ENCODE results near the gene GOLGA6L1.
"Not testable (repeated sequence)": the region's sequence is repeated elsewhere in the genome, so short reads cannot be mapped to it uniquely, and the experiment has no call there.

- TF ChIP-seq CTCF (IDR thresholded peaks at IDR 0.05); SIN3A (IDR thresholded peaks at IDR 0.05; ENCODE audit: borderline replicate concordance, insufficient read depth, low read depth, low read length); POLR2AphosphoS5 (IDR thresholded peaks at IDR 0.05; ENCODE audit: low read depth, low read length); REST (IDR thresholded peaks at IDR 0.05; ENCODE audit: insufficient read depth in 1 of 2, low read depth in 2 of 2, low read length in 1 of 2): not testable (repeated sequence)
These were observed 39.0 kb upstream of the GOLGA6L1 start for GRCh38 chr15:23175606-23176005.
